Parathyroid adenoma (tissue), 2 donors: ENCODE measurements around the gene PGC.
A peak's percentile ranks its signal among the peaks of the same experiment; 100 is the strongest.

Experiments used
- H2AFZ ChIP-seq: fragments of 300-600 bp; sonication (generic); one replicate; pipeline ENCODE4 v1.7.0; 2017; ENCODE audit warnings: antibody characterized with exemption, mild to moderate bottlenecking
- H3K27ac ChIP-seq: fragments of 300-600 bp; sonication (generic); one replicate; pipeline ENCODE4 v1.7.0; 2017
- H3K27me3 ChIP-seq: fragments of 300-600 bp; sonication (generic); one replicate; pipeline ENCODE4 v1.7.0; 2017; ENCODE audit warnings: low read length; ENCODE audit not compliant: control insufficient read depth, insufficient read depth
- H3K36me3 ChIP-seq: fragments of 300-600 bp; sonication (generic); one replicate; pipeline ENCODE4 v1.7.0; 2017; ENCODE audit warnings: low read length; ENCODE audit not compliant: control insufficient read depth, insufficient read depth
- H3K4me1 ChIP-seq: fragments of 300-600 bp; sonication (generic); one replicate; pipeline ENCODE4 v1.7.0; 2017; ENCODE audit warnings: control low read depth
- H3K4me2 ChIP-seq: fragments of 300-600 bp; sonication (generic); one replicate; pipeline ENCODE4 v1.7.0; 2017; ENCODE audit warnings: low read length
- H3K4me3 ChIP-seq: fragments of 300-600 bp; sonication (generic); one replicate; pipeline ENCODE4 v1.7.0; 2017; ENCODE audit warnings: low read depth, low read length
- H3K79me2 ChIP-seq: fragments of 300-600 bp; sonication (generic); one replicate; pipeline ENCODE4 v1.7.0; 2017; ENCODE audit warnings: control low read depth
- H3K9ac ChIP-seq: fragments of 300-600 bp; sonication (generic); one replicate; pipeline ENCODE4 v1.7.0; 2017; ENCODE audit warnings: mild to moderate bottlenecking
- H3K9me3 ChIP-seq: fragments of 300-600 bp; sonication (generic); one replicate; pipeline ENCODE4 v1.7.0; 2017; ENCODE audit warnings: low read length; ENCODE audit not compliant: control insufficient read depth
- TF ChIP-seq, protein P1 (sequence below): fragments of 300-600 bp; sonication (generic); IDR thresholded peaks from one replicate; pipeline ENCODE4 v1.7.0; 2017; ENCODE audit warnings: antibody characterized with exemption, mild to moderate bottlenecking
- donor health status: primary hyperparathyroidism.

The PGC gene

DNA sequence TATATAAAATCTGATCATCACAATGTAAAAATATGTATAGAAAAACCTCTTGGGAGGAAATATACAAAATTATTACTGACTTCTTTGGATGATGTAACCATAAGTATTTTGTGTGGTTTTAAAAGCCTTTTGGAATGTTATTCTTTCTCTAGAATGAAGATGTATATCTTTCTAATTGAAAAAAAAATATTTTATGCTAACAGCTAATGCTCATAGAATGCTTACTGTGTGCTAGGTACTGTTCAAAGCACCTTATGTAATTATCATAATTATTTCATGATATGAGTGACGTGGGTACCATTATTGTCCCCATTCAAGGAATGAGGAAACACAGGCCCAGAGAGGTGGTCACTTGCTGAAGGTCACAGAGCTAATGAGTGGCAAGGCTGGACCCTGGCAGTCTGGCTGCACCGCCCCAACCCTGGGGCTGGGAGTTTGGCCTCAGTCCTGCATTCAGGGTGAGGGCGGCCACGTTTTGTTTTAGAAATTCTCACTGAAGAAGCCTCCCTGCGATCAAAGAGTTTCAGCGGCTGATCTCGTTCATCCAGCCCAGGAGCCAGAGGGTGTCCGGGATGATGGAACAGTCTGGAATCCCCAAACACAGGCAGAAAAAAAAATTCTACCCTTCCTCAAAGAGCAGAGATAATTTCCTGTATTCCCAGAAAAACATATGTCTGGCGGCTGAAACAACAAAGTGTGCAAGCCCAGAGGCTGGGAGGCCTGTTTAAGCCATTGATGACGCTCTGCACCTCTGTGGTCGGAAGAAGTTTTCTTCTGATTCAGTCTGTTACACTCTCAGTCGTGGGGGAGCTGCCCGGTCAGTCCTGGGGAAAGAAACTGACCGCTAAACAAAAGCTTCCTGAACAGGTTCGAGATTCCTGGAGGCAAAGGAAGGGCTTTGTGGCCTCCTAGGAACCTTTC, 49.1 kb downstream of the PGC start:
- no peak overlapping the region for H3K9ac ChIP-seq
- TF ChIP-seq, protein P1, sequence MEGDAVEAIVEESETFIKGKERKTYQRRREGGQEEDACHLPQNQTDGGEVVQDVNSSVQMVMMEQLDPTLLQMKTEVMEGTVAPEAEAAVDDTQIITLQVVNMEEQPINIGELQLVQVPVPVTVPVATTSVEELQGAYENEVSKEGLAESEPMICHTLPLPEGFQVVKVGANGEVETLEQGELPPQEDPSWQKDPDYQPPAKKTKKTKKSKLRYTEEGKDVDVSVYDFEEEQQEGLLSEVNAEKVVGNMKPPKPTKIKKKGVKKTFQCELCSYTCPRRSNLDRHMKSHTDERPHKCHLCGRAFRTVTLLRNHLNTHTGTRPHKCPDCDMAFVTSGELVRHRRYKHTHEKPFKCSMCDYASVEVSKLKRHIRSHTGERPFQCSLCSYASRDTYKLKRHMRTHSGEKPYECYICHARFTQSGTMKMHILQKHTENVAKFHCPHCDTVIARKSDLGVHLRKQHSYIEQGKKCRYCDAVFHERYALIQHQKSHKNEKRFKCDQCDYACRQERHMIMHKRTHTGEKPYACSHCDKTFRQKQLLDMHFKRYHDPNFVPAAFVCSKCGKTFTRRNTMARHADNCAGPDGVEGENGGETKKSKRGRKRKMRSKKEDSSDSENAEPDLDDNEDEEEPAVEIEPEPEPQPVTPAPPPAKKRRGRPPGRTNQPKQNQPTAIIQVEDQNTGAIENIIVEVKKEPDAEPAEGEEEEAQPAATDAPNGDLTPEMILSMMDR: no peak
- no peak overlapping the region for H3K4me3 ChIP-seq
- no peaks in the 10 kb centered on the region for H3K36me3 ChIP-seq
- peak overlapping the region; percentile 6 for H3K27ac ChIP-seq
- no peak overlapping the region for H3K4me2 ChIP-seq
- H3K27me3 ChIP-seq: no peaks in the 10 kb centered on the region
- no peaks in the 10 kb centered on the region for H3K4me1 ChIP-seq
- H3K9me3 ChIP-seq: no peaks in the 10 kb centered on the region
- H2AFZ ChIP-seq: no peak overlapping the region
- peaks cover 38% of the 10 kb centered on the region for H3K79me2 ChIP-seq

DNA sequence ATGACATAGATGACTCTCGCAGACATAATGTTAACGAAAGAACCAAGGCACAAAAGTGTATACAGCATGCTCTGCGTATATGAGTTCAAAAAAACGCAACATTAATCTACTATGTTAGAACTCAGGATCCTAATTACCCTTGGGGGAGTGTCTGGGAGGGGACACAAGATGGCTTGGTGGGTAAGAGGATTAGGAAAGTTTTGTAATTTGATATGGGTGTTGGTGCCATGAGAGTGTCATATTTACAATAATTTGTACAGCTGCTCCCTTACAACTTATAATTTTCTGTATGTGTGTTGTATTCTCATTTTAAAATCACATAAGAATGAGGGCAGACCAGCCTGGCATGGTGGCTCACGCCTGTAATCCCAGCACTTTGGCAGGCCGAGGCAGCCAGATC, 50.4 kb downstream of the PGC start:
- no peaks in the 10 kb centered on the region for H3K27me3 ChIP-seq
- no peaks in the 10 kb centered on the region for H3K4me1 ChIP-seq
- H3K36me3 ChIP-seq: no peaks in the 10 kb centered on the region
- no peak overlapping the region for H2AFZ ChIP-seq
- no peak overlapping the region for H3K4me2 ChIP-seq
- H3K27ac ChIP-seq: no peak overlapping the region
- no peaks in the 10 kb centered on the region for H3K9me3 ChIP-seq
- TF ChIP-seq, protein P1: no peak
- H3K9ac ChIP-seq: no peak overlapping the region
- no peak overlapping the region for H3K4me3 ChIP-seq
- peaks cover 26% of the 10 kb centered on the region for H3K79me2 ChIP-seq

DNA sequence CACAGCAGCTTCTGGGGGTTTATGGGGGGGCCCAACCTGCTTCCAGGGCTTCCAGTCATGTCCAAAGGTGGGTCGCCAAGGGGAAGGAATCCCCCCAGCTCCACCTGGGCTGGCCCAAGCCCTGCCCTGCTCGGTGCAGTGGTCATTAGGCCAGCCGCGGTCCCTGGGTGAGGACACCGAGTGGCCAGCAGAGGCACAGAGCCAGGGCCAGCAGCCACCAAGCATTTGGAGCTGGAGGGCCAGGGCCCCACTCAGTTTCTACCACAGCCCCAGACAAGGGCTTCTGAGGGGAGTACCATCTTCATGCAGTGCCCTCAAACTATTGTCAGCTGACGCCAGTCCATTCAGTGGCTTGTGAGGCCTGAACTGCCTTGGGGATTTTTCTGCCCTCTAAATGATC, 51.4 kb downstream of the PGC start:
- no peaks in the 10 kb centered on the region for H3K27me3 ChIP-seq
- H3K27ac ChIP-seq: no peak overlapping the region
- no peak overlapping the region for H3K4me2 ChIP-seq
- H3K79me2 ChIP-seq: peaks cover 20% of the 10 kb centered on the region
- H3K9me3 ChIP-seq: no peaks in the 10 kb centered on the region
- H3K4me1 ChIP-seq: no peaks in the 10 kb centered on the region
- H3K36me3 ChIP-seq: no peaks in the 10 kb centered on the region
- no peak overlapping the region for H2AFZ ChIP-seq
- H3K4me3 ChIP-seq: no peak overlapping the region
- TF ChIP-seq, protein P1: no peak
- H3K9ac ChIP-seq: no peak overlapping the region

DNA sequence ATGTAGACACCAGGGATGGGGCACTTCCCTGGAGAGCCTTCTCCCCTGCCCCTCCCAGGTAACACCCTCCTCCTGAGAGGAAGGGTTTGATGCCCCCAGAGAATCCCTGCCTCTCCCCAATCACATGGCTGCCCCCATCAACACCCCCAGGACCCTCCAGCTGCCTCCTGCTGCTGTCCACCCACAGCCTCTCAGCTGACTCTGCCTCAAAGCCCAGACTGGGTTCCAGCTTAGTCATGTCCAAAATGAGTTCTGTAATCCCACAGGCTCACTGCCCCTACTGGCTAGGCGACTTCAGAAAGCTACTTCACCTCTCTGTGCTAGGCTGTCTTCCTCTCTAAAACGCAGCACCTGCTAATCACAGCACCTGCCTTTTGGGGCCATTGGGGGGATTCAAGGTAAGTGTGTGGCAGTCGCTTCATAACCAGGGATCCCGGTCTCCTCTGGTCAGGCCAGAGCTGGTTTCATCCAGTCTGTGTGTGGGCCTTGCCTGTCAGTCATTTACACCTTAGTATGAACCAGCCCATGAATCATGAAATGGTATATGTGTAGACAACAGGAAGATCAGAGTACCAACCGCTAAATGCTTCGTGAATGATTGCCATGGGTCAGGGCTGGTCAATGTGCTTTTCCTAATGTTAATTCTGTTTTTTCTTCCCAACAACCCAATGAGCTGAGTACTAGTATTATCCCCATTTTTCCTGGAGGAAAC, 52.2 kb downstream of the PGC start:
- no peaks in the 10 kb centered on the region for H3K36me3 ChIP-seq
- peaks cover 19% of the 10 kb centered on the region for H3K79me2 ChIP-seq
- H3K27me3 ChIP-seq: no peaks in the 10 kb centered on the region
- no peaks in the 10 kb centered on the region for H3K4me1 ChIP-seq
- no peak overlapping the region for H3K9ac ChIP-seq
- H3K27ac ChIP-seq: no peak overlapping the region
- H3K4me3 ChIP-seq: no peak overlapping the region
- H3K4me2 ChIP-seq: no peak overlapping the region
- no peak overlapping the region for H2AFZ ChIP-seq
- TF ChIP-seq, protein P1: no peak
- no peaks in the 10 kb centered on the region for H3K9me3 ChIP-seq
